HG02981 (cell line): ENCODE data around the gene PIGO.
A peak's percentile ranks its signal among the peaks of the same experiment; 100 is the strongest.

Experiments used
- ATAC-seq: cut with Tn5 transposase; IDR thresholded peaks from one replicate; pipeline ENCODE4 v1.9.1; 2021; ENCODE audit warnings: mild to moderate bottlenecking, moderate library complexity; ENCODE audit not compliant: unreplicated experiment

Gene PIGO

DNA sequence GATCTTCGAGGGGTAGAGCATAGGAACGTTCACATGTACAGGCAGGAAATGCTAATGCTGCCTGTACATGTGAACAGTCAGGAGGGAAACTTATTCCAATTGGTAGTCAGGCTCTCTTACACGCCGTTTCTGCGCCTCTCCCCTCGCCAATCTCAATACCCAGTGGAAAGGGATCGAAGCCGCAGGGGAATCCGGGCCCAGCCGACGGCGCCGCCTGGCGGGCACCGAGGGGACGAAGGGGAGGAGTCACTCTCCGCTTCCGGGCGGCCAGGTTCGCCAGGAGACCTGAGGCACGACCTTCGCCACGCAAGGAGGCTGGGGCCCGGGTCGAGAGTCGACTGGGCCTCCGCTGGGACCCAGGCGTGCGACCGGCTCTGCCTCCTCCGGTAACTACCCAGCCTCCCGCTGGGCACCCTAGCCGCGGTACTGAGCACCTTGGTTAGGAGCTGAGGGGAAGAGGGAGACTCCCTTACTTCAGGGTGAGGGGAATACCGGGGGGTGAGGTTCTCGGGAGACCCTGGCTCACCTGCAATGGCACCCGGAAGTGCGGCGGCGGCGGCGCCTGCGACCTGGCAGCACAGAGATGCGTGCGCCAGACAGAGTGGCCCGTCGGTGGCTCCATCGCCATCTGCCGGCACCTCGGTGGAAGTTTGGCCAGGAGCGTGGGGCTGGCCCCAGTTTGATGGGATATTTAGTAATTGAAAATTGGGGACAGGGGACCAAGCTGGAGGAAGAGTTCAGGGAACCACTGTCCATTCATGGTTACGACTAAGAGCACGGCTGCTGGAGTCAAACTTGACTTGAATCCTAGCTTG is at the start of gene PIGO:
TSS of gene PIGO (minus strand) at position 557 of the 815 bp plus-strand sequence. CDS start 1,026 bp downstream, outside the sequence.
- ATAC-seq, result peak; percentile 91

DNA sequence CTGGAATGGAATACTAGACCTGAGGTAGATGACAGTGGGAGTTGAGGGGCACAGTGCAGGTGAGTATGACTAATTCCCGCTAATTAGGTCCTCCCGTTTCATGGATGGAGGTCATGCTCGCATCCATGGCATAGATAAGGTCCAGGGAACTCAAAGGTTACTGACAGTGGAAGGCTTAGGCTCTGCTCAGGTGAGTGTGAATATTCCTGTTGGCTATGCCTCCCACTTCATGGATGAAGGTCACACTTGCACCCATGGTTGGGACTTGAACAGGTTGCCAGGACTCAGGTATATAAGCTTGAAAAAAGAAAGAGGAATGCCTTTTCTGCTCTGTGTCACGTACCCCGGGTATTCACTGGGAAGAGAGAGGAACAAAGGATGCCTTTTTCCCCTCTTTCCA is 45.6 kb upstream of the PIGO start:
- ATAC-seq, result no peak

DNA sequence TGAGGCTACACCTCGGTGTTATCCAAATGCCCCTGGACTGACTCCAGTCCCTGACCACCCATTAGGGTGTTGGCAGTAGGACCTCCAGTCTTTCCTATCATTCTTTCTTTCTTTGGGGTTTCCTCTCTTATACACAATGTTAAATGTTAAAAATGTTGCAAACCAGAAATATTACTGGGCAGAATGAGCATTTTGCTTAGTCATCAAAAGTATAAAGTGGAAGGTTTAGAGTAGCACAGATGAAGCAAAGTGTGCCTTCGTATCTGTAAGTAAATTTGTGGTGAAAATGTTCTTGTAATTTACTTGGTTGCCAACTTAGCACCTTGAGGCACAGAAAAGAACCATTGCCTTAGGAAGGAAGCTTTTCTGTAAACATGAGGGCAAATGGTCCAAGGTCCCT is 43.7 kb upstream of the PIGO start:
- no peak for ATAC-seq

DNA sequence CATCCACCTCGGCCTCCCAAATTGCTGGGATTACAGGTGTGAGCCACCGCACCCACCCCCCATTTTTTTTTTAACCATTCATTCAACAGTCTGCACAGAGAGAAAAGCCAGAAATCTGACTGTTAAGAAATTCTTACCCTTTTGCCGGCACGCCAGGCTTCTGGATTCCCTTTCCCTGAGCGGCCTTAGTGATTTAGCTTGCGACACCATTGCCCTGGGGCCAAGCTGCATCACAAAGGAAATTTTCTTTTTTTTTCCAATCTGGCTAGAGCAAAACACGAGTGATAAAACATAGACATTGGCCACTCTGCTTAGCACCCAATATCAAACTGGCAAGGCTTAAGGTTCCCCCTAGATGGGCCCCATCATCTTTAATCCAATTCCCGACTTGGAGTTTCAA is 40.5 kb upstream of the PIGO start:
- ATAC-seq, result no peak

DNA sequence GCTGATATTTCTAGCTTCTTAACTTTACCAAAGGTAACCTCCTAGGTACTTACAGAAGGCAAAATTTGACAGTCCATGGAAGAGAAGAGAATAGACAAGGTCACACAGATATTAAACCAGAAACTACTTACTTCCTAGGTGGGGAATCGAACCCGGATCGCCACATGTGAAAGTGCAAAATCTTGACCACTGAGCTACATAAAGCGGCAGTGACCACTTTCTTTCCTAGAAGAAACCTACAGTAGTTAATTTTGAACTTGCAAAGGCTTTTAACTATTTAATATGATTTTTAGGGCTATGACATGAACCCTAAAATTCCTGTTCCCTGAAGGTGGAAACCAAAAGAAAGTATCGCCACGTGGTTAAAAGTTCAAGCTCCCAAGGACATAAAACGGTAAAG is 39.6 kb upstream of the PIGO start:
- ATAC-seq, result no peak

DNA sequence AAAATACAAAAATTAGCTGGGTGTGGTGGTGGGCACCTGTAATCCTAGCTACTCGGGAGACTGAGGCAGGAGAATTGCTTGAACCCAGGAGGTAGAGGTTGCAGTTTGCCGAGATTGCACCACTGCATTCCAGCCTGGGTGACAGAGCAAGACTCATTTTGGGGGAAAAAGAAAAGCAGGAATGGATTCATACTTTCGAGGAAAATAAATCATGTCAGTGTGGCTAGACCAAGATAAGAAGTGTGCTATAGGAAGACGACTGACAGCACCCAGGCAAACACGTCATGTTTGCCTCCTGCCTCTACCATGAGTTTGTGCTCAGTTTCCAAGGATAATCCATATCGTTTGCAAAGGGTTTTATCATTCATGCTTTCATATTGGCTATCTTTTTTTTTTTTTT is 38.5 kb upstream of the PIGO start:
- no peak for ATAC-seq

DNA sequence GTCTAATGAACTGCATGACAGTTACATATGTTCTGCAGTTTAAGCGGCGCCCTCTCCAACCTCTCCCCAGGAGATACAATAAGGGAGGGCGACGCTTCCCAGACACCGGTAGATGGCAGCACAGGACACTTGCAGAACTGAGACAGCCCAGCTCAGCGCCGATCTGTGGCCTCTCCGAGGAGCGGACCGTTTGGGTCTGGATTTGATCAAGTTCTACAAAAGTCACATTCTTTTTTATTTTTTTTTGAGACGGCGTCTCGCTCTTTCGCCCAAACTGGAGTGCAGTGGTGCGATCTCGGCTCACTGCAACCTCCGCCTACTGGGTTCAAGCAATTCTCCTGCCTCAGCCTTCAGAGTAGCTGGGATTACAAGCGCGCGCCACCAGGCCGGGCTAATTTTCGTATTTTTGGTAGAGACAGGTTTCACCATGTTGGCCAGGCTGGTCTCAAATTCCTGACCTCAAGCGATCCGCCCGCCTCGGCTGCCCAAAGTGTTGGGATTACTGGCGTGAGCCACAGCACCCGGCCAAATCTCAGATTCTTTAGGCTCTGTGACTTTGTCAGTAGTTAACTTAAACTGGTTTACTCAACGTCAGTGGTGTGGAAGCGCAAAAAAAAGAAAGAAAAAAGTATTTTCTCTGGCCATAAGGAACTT is 20.6 kb upstream of the PIGO start:
- ATAC-seq, result peak; percentile 33

DNA sequence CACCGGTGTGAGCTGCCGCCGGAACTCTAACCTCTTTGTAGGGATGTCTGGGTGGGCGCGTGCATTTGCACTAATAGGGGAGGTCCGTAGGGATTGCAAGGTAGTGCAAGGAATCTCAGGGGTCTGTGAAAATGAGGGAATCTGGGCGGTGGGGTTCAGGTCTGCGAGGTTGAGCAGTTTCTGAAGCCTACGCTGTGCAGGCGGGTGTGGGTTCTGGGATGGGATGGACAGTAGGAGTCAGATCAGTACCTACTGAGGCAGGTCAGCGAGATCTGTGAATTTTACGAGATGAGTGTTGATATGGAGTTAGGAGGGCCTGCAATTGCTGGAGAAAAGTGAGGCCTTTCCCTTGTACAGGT is 20.1 kb upstream of the PIGO start:
- no peak for ATAC-seq

DNA sequence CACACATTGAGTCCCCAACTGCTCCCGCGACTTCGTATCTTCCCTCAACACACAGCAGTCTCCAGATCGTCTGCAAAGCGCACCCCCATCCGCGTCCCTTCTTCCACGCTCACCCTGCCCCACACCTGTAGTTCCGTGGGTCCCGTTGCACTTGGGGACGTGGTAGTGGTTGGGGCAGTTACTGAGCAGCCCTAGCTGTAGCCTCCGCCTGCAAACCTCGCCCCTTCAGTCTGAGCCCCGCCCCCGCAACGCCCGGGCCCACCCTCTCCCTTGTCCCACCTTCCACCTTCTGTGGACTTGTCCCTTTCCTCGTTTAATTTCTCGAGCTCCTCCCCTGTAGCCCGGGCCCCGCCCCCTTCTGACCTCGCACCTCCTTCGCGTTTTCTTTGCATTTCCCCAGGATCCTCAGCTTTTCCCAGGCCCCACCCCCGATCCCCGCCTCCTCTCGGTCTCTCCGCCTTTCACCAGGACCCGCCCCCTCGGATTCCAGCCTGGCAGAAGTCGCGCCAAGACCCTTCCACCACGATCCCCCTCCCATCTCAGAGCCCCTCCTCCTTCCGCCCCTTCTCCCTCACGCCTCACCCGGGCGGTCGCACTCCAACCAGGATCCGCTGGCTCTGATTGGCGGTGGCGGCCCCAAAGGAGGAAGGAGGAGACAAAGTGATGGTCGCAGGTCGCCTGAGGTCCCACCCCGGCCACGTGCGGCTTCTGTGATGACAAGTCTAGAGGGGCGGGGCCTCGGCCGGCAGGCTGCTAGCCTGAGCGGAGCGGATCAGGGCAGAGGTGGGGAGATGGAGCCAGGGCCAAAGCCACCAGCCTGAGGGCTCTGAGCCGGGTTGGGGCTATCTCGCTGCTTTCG is 19.5 kb upstream of the PIGO start, which contains the start of gene ATOSB:
TSS of gene ATOSB (minus strand) at position 183 of the 859 bp plus-strand sequence. CDS start 7,588 bp downstream, outside the sequence.
- ATAC-seq, result peak; percentile 53

DNA sequence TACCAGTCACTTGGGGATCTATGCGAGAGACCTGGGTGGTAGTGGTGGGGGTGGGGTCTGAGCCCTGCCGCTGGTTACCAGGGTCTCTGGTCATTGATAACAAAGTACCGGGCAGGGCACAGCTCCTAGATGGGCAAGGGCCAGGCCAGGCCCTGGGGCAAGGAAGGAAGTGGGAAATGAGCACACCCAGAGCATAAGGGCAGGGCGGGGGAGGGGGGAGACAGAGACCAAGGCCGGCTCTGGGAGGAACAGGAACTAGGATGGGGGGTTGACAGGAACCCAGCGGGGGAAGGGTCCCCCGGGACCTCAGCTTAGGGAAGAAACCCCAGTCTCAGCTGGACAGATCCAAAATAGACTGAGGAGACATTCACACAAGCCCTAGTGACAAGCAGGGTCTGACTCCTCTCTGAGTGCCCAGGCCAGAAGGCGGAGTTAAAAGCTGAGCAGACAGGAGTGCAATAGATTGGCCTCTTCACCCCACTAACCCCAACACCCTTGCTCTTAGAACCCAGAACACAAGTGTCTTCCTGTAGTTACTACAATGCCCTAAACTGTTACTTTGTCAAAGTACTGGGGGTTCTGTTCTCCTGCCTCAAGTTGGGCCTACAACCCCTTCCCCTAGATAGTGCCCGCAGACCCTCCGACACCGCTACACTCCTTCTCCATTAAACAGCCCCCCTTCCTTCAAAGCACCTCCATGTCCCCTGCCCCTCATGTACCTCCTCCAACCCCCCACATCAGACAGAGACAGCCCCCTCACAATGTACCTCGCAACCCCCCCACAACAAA is 18.6 kb upstream of the PIGO start:
- ATAC-seq, result no peak

DNA sequence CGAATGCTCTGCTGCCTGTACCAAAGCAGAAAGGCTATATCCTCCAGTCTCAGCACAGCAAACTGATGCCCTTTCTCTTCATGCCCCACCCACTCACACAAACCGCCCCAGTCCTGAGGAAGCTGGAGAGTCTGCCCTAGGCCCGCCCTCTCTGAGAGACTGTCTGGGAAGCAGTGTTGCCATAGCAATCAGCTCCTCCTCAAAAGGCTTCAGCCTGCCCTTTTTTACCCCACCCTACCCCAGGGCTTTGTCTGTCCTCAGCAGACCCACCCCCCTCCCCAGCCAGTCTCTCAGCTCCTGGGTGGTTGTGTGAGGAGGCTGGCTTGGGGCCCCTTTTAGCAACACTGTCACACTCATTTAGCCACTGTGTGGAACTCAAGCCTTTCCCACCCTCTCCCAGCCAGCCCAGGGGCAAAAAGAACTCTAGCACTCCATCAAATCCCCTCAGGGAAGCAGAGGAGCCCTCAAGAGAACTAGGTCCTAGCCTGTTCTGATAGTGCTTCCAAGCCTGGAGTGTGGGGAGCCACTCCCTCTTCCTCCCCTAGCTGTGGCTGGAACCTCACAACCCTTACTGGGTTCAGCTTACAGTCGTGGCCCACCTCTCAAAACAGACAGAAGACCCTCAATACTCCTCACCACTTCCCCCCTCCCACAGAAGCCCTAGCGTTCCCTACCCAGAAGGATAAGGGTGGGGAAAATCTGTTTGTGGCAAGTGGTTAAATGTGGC is 17.9 kb upstream of the PIGO start:
- ATAC-seq, result no peak

DNA sequence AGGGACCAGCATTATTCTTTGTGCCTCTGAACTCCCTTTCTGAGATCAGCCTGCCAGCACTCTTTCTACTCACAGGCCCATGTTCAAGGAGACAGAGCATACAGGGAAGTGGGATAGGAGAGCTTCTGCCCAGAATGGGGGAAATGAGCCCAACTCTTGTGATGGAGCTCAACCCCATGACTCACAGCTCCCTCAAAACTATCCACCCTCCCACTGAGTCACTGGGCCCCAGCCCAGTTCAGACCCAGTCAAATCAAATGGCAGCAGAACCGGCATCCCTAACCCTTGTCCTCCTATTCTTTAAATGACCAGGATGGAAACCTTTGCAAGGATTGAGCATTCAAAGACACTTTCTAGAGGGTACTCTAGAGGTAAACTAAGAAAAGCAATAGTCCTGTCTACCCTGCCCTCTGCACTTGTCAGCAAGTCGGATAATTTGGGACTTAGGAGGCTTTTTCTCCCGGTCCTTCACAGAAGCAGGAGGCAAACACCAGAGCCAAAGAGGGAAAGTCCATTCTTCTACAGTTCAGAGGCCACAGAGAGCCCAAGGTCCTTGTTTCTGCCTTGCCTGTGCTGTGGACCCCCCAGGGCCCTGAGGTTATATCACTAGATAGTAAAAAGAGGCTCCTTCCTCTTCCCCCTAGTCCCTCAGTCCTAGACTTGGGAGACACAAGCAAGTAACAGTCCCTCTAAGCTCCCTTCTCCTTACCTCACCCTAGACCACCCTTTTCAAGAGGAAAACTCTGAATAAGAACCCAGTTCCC is 16.0 kb upstream of the PIGO start:
- ATAC-seq, result no peak

DNA sequence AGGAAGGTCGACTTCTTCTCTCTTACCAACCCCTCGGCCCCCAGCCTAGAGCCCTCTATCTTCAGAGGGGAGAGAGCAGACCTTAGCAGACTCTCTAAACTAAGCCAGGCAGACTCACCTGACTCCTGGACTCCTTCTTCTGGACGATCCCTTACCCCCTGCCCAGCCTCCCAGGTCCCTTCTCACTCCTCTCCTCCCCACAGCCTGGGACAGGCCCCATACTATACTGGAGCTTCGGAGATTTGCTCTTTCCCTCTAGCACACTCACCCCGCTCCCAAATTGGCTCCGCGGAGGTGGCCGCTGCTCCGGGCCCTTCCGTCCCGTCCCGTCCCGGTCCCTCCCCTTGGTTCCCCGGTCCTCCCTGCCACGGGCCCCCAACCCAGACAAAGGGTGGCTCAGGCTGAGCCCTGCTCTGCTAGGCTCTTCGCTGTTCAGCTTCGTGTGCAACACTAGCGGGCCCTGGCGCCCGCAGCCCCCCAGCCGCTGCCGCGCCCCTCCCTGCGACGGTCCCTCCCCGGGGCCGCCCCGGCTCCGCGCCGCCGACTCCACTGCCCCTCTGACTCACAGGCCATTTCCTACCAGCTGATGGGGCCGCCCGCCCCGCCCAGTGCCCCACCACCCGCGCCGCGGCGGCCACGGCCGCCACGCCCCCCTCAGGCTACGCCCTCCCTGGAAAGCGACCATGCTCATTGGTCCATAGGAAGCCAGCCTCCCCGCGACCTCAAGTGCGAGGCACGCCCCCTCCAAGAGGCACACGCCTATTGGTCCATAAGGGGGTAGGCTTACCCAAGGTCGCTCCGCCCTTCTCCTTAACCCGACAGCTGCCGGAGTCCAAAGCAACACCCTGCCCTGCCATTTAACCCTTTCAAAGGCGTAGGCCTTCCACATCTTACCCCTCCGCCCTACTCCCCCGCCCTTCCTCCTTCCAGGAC is 14.9 kb upstream of the PIGO start:
- peak; percentile 70 for ATAC-seq

DNA sequence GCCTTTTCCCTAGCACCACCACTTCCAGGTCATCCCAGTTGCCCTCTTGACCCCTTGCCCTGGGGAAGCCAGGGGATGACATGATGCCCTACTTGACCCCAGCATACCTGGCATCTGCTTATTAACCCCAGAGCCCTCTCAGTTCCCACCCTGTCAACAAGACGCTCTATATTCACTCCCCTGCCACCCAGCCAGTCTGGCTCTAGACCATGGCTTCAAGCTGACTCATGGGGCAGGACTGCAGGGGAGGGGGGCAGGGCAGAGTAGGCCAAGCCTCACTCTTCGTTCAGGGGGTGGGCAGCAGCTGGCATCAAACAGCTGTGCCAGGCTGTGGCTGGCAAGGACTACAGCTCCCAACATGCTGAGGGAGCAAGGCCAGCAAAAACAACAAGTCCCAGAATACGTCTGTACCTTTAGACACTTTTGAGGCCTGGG is 14.0 kb upstream of the PIGO start:
- ATAC-seq, result no peak

DNA sequence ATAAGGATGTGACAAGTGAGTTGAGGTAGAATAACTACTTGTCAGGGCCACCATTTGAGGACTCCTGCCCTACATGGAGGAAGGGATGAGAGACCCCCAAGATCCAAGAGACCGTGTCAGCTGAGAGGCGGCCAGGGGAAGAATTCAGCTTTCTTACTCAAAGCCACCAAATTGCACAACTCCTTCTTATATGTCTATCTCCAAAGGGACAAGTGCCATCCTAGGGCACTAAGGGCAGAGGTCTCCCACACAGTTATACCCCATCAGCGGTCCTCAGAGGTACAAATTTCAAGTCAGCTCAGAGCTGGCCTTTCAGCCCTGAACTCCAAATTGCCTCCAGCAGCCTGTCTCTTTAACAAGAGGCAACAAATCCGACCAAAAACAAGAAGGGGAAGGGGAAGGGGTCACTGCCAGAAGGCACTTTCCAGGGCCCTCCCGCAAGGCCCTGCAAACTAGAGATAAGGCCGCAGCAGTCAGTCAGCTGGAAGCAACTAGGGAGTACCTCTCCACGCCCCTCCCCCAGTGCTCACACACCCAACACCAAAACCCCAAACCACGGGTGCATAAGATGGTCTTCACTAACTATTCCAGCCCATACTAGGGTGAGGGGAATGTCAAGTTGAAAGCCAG is 12.7 kb upstream of the PIGO start:
- ATAC-seq, result no peak

DNA sequence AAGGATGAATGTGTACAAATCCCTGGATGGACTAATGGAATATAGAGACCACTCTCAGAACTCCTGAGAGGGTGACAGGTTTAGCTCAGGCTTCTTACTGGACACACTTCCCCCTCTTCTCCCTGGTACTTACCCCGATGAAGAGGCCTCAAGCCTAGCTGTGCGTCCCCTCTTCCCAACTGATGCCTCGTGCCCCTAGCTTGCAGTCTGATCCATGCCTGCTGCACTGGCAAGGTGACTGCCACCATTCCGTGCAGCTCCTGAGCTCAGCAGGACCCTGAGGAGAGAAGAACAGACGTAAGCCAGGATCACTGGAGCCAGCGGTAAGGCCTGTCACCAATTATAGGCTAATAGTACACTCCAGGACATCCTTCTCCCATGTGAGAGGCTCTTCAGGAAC is 12.1 kb upstream of the PIGO start:
- no peak for ATAC-seq
